ENCODE results near the gene CCN6.

The CCN6 gene

GRCh38 chr6:112054001-112054400, at the start of gene CCN6:
CCN6 (plus strand) TSS chr6:112054104; CDS start chr6:112054358, 254 bp downstream.
- no peak for DNase-seq

- DNase-seq, result no peak
Measured at GRCh38 chr6:112004201-112005012, 49.5 kb upstream of the CCN6 start.

- peak; percentile 88 for DNase-seq
Measured at GRCh38 chr6:112005013-112005371, 48.9 kb upstream of the CCN6 start.

GRCh38 chr6:112007254-112007653, 46.6 kb upstream of the CCN6 start:
- peak; percentile 44 for DNase-seq

- DNase-seq, result no peak
Measured at GRCh38 chr6:112007805-112008204, 46.1 kb upstream of the CCN6 start.

GRCh38 chr6:112008482-112008881, 45.4 kb upstream of the CCN6 start:
- DNase-seq, result no peak

GRCh38 chr6:112010328-112010727, 43.6 kb upstream of the CCN6 start:
- DNase-seq, result no peak

GRCh38 chr6:112013051-112013450, 40.9 kb upstream of the CCN6 start:
- no peak for DNase-seq

GRCh38 chr6:112014483-112014882, 39.4 kb upstream of the CCN6 start:
- no peak for DNase-seq

- DNase-seq, result no peak
Measured at GRCh38 chr6:112015725-112016124, 38.2 kb upstream of the CCN6 start.

GRCh38 chr6:112016320-112016719, 37.6 kb upstream of the CCN6 start:
- no peak for DNase-seq

- DNase-seq, result no peak
Measured at GRCh38 chr6:112017169-112017568, 36.7 kb upstream of the CCN6 start.

GRCh38 chr6:112017760-112018537, 36.0 kb upstream of the CCN6 start:
- DNase-seq, result no peak

- peak; percentile 86 for DNase-seq
Measured at GRCh38 chr6:112018619-112019416, 35.1 kb upstream of the CCN6 start.

- no peak for DNase-seq
Measured at GRCh38 chr6:112019589-112019988, 34.3 kb upstream of the CCN6 start.

- no peak for DNase-seq
Measured at GRCh38 chr6:112021691-112022310, 32.1 kb upstream of the CCN6 start.

GRCh38 chr6:112022749-112023148, 31.2 kb upstream of the CCN6 start:
- no peak for DNase-seq

GRCh38 chr6:112024464-112024863, 29.4 kb upstream of the CCN6 start:
- DNase-seq, result no peak

- no peak for DNase-seq
Measured at GRCh38 chr6:112026933-112027332, 27.0 kb upstream of the CCN6 start.

GRCh38 chr6:112027942-112028674, 25.8 kb upstream of the CCN6 start:
- DNase-seq, result no peak

- DNase-seq, result peak; percentile 40
Measured at GRCh38 chr6:112029045-112029822, 24.7 kb upstream of the CCN6 start.
